NB4 (cell line): Measurements from ENCODE around the gene CPEB4.

ENCODE experiments used
- CTCF ChIP-seq: IDR thresholded peaks from one replicate; pipeline ENCODE4 v1.5.1; 2012; ENCODE audit warnings: low read depth, low read length
- POLR2A ChIP-seq: IDR thresholded peaks from 2 replicates; pipeline ENCODE4 v1.6.1; 2011; ENCODE audit warnings: mild to moderate bottlenecking; ENCODE audit not compliant: insufficient read length; ENCODE audit errors: extremely low read depth

- TF ChIP-seq CTCF: no peak
- no peak for TF ChIP-seq POLR2A
Measured at GRCh38 chr5:173858021-173858669, 30.0 kb upstream of the CPEB4 start.
